ENCODE measurements around the gene SLC35F1. TPM values are rescaled to one million over a fixed set of nuclear protein-coding genes. Genes with fewer than 3 reads are reported as not detected.
A peak's percentile ranks its signal among the peaks of the same experiment; 100 is the strongest.

The SLC35F1 gene
- total RNA-seq, 1 donor from 2014 or later = not detected

DNA sequence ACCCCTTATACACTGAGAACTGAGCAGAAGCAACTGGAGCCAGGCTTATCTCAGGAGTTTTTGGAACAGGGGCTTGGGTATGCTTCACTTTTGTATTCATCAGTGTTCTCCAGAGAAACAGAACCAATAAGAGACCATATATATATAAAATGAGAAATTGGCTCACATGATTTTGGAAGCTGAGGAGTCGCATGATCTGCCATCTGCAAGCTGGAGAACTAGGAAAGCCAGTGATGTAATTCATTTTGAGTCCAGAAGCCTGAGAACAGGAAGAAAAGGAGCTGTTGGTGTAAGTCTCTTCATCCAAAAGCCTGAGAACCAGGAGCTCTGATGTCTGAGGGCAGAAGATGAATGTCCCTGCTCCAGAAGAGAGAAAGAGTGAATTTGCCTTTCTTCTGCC is 272.0 kb downstream of the SLC35F1 start:
- no peak for TF ChIP-seq CTCF (IDR thresholded peaks at IDR 0.05)
- peaks cover 8% of the 10 kb centered on the region for H3K9me3 Mint-ChIP-seq (ENCODE audit: unreplicated experiment)
- no peak for DNase-seq (ENCODE audit: extremely low spot score, unreplicated experiment)

DNA sequence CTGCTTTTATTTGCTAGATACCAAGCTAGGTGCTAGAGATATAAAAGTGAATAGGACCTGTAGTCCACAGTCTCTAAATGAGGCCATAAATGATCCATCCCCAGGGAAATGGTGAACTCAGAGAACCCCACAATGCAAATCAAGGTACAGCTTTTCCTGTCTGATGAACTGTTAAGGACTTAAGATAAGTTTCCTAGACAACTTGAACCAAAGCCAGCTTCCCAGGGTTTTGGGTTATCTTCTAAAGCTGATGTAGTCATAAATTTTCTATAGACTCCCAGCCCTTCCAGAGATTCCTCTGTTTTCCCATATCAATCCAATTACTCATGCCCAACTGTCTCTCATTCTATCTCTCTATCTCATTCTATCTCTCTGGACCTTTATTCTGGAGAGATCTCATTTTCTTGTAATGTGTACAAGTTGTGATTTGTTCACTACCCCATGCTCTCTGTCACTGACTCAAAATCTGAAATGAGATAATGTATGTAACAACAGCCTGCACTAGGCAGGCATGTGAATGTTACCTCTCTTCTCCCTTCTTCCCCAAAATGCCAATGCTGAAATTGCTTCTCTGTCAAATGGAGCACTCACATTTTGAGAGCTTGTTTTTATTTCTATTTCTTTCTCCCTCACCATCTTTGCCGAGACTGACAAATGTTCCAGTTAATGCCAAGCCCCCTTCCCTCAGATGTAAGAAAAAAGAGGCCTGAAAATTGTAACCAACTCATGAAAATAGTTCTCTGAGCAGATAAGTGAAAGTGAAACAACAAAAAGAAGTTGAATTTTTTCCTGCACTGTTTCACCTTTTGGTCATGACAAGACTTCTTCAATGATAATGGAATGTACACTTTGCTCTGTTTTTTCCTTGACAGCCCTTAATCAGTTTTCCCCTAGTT is 279.9 kb downstream of the SLC35F1 start:
- TF ChIP-seq CTCF (IDR thresholded peaks at IDR 0.05) = no peak
- Mint-ChIP-seq H3K36me3 (ENCODE audit: unreplicated experiment) (no peaks in the 10 kb centered on the region), H3K27me3 (ENCODE audit: unreplicated experiment) (peaks cover 6% of the 10 kb centered on the region), H3K27ac (ENCODE audit: unreplicated experiment) (peak overlapping the region; percentile 24), H3K9me3 (ENCODE audit: unreplicated experiment) (no peaks in the 10 kb centered on the region), H3K4me3 (ENCODE audit: unreplicated experiment) (peak overlapping the region; percentile 2), H3K4me1 (ENCODE audit: unreplicated experiment) (peaks cover 14% of the 10 kb centered on the region)
- DNase-seq (ENCODE audit: extremely low spot score, unreplicated experiment) = no peak

More for the DNA sequence above, 272.0 kb downstream of the SLC35F1 start:
- no peaks in the 10 kb centered on the region for H3K36me3 Mint-ChIP-seq (ENCODE audit: unreplicated experiment)
- no peak overlapping the region for H3K4me3 Mint-ChIP-seq (ENCODE audit: unreplicated experiment)
- H3K4me1 Mint-ChIP-seq (ENCODE audit: unreplicated experiment) = no peaks in the 10 kb centered on the region
- no peak overlapping the region for H3K27ac Mint-ChIP-seq (ENCODE audit: unreplicated experiment)
- H3K27me3 Mint-ChIP-seq (ENCODE audit: unreplicated experiment) = peaks cover 33% of the 10 kb centered on the region

GRCh38 chr6:118187568-118188164 is 280.6 kb downstream of the SLC35F1 start:
- no peak for TF ChIP-seq CTCF (IDR thresholded peaks at IDR 0.05)
- no peak for DNase-seq (ENCODE audit: extremely low spot score, unreplicated experiment)
- Mint-ChIP-seq H3K27ac (ENCODE audit: unreplicated experiment) (peak overlapping the region; percentile 24), H3K4me3 (ENCODE audit: unreplicated experiment) (peak overlapping the region; percentile 2), H3K9me3 (ENCODE audit: unreplicated experiment) (no peaks in the 10 kb centered on the region), H3K4me1 (ENCODE audit: unreplicated experiment) (peaks cover 14% of the 10 kb centered on the region), H3K36me3 (ENCODE audit: unreplicated experiment) (no peaks in the 10 kb centered on the region), H3K27me3 (ENCODE audit: unreplicated experiment) (peaks cover 6% of the 10 kb centered on the region)

GRCh38 chr6:118188561-118188960 is 281.5 kb downstream of the SLC35F1 start:
- no peak for TF ChIP-seq CTCF (IDR thresholded peaks at IDR 0.05)
- H3K27me3 Mint-ChIP-seq (ENCODE audit: unreplicated experiment) = peaks cover 2% of the 10 kb centered on the region
- H3K4me1 Mint-ChIP-seq (ENCODE audit: unreplicated experiment) = peaks cover 14% of the 10 kb centered on the region
- no peak overlapping the region for H3K4me3 Mint-ChIP-seq (ENCODE audit: unreplicated experiment)
- H3K36me3 Mint-ChIP-seq (ENCODE audit: unreplicated experiment) = no peaks in the 10 kb centered on the region
- no peak overlapping the region for H3K27ac Mint-ChIP-seq (ENCODE audit: unreplicated experiment)
- H3K9me3 Mint-ChIP-seq (ENCODE audit: unreplicated experiment) = no peaks in the 10 kb centered on the region
- no peak for DNase-seq (ENCODE audit: extremely low spot score, unreplicated experiment)

- no peak overlapping the region for H3K27ac Mint-ChIP-seq (ENCODE audit: unreplicated experiment)
- TF ChIP-seq CTCF (IDR thresholded peaks at IDR 0.05) = no peak
- no peaks in the 10 kb centered on the region for H3K36me3 Mint-ChIP-seq (ENCODE audit: unreplicated experiment)
- peaks cover 3% of the 10 kb centered on the region for H3K27me3 Mint-ChIP-seq (ENCODE audit: unreplicated experiment)
- H3K9me3 Mint-ChIP-seq (ENCODE audit: unreplicated experiment) = no peaks in the 10 kb centered on the region
- no peak overlapping the region for H3K4me3 Mint-ChIP-seq (ENCODE audit: unreplicated experiment)
- H3K4me1 Mint-ChIP-seq (ENCODE audit: unreplicated experiment) = peaks cover 4% of the 10 kb centered on the region
- DNase-seq (ENCODE audit: extremely low spot score, unreplicated experiment) = no peak
Measured at GRCh38 chr6:118197539-118197938, 290.5 kb downstream of the SLC35F1 start.
